DND-41 (cell line): ENCODE results near the gene SLC37A4.
A peak's percentile ranks its signal among the peaks of the same experiment; 100 is the strongest.

Experiments used
- ATAC-seq: fragments of 200-7000 bp; cut with Tn5 transposase; 3 replicates; pipeline ENCODE4 v1.9.1; 2021; ENCODE audit warnings: low read depth; ENCODE audit not compliant: insufficient read depth
- DNase-seq: peaks from one replicate; pipeline ENCODE4 v3.0.0-alpha.2; 2020
- H2AFZ ChIP-seq: 2 replicates; pipeline ENCODE4 v1.6.0; 2012; ENCODE audit warnings: low read depth, low read length
- H3K27ac ChIP-seq: 2 replicates; pipeline ENCODE4 v1.5.1; 2012; ENCODE audit warnings: low read length, inconsistent platforms
- H3K27me3 ChIP-seq: fragments of 200-600 bp; sonication (generic); 2 replicates; pipeline ENCODE4 v1.6.0; 2012; ENCODE audit warnings: low read length, mild to moderate bottlenecking, inconsistent platforms; ENCODE audit not compliant: insufficient read depth, poor library complexity
- H3K36me3 ChIP-seq: 2 replicates; pipeline ENCODE4 v1.5.1; 2012; ENCODE audit warnings: low read length, inconsistent platforms; ENCODE audit not compliant: insufficient read depth
- H3K4me1 ChIP-seq: 2 replicates; pipeline ENCODE4 v1.5.1; 2012; ENCODE audit warnings: mild to moderate bottlenecking, low read length; ENCODE audit not compliant: insufficient read depth
- H3K4me2 ChIP-seq: 2 replicates; pipeline ENCODE4 v1.6.0; 2012; ENCODE audit warnings: mild to moderate bottlenecking, moderate library complexity, low read length, inconsistent platforms; ENCODE audit not compliant: insufficient read depth
- H3K4me3 ChIP-seq, 2 experiments: fragments of 200-600 bp in 1 of 2; shearing (Covaris generic) in 1 of 2; 2 replicates each; pipeline ENCODE4 v1.5.1; 2012 to 2016; ENCODE audit warnings: inconsistent platforms in 2 of 2, low read length in 2 of 2, mild to moderate bottlenecking in 2 of 2, low read depth in 1 of 2, moderate library complexity in 1 of 2
- H3K79me2 ChIP-seq: 2 replicates; pipeline ENCODE4 v1.6.0; 2012; ENCODE audit warnings: low read length, inconsistent platforms; ENCODE audit not compliant: insufficient read depth
- H3K9ac ChIP-seq: 2 replicates; pipeline ENCODE4 v1.6.0; 2012; ENCODE audit warnings: low read depth, mild to moderate bottlenecking, inconsistent platforms, low read length, moderate library complexity
- H3K9me3 ChIP-seq: 2 replicates; pipeline ENCODE4 v1.5.1; 2012; ENCODE audit warnings: low read length, moderate library complexity, mild to moderate bottlenecking, inconsistent platforms; ENCODE audit not compliant: insufficient read depth, severe bottlenecking
- H4K20me1 ChIP-seq: 2 replicates; pipeline ENCODE4 v1.6.0; 2012; ENCODE audit warnings: low read length; ENCODE audit not compliant: insufficient read depth
- CTCF ChIP-seq: IDR thresholded peaks from 2 replicates; pipeline ENCODE4 v1.5.1; 2012; ENCODE audit warnings: borderline replicate concordance, low read length, moderate library complexity, mild to moderate bottlenecking; ENCODE audit not compliant: poor library complexity, severe bottlenecking; ENCODE audit errors: extremely low read depth
- EZH2 ChIP-seq: IDR thresholded peaks from 3 replicates; pipeline ENCODE4 v1.6.1; 2012; ENCODE audit warnings: borderline replicate concordance, low read depth, mild to moderate bottlenecking, moderate library complexity, low read length, inconsistent platforms; ENCODE audit not compliant: severe bottlenecking

Gene SLC37A4

DNA sequence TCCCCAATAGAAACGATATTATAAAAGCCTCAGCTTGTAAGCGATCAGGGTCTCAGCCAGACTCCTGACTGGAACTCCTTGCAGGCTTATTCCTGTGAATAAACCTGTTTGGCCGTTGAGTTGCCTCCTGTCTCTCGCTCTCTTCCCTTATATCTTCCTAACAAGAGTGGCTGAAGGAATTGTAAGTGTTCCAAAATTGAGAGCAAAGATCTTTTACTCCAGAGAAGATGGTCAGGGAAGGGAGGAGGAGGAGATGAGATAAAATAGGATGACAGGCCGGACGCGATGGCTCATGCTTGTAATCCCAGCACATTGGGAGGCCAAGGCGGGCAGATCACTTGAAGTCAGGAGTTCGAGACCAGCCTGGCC is 1.2 kb upstream of the SLC37A4 start:
- H3K79me2 ChIP-seq, result no peaks in the 10 kb centered on the region
- no peaks in the 10 kb centered on the region for H3K9me3 ChIP-seq
- H3K27ac ChIP-seq, result no peak overlapping the region
- H3K27me3 ChIP-seq, result no peaks in the 10 kb centered on the region
- no peak for TF ChIP-seq EZH2
- TF ChIP-seq CTCF, result no peak
- H3K4me3 ChIP-seq, result no peak overlapping the region
- ATAC-seq, result no peak
- DNase-seq, result no peak
- H3K4me1 ChIP-seq, result peaks cover 16% of the 10 kb centered on the region
- H3K9ac ChIP-seq, result no peak overlapping the region
- peak overlapping the region; percentile 19; the same call in 1 of the 2 replicates for H2AFZ ChIP-seq
- no peaks in the 10 kb centered on the region for H4K20me1 ChIP-seq
- no peaks in the 10 kb centered on the region for H3K36me3 ChIP-seq
- no peak overlapping the region for H3K4me2 ChIP-seq

- Histone ChIP-seq H2AFZ (no peak overlapping the region), H3K4me3 (no peak overlapping the region), H3K4me2 (no peak overlapping the region), H3K27me3 (no peaks in the 10 kb centered on the region), H3K4me1 (peaks cover 16% of the 10 kb centered on the region), H3K9ac (no peak overlapping the region), H4K20me1 (no peaks in the 10 kb centered on the region), H3K79me2 (no peaks in the 10 kb centered on the region), H3K27ac (no peak overlapping the region), H3K9me3 (no peaks in the 10 kb centered on the region), H3K36me3 (peaks cover 5% of the 10 kb centered on the region)
- ATAC-seq (no peak), DNase-seq (no peak)
- TF ChIP-seq EZH2 (no peak), CTCF (no peak)
Observed at GRCh38 chr11:119030029-119030328, 698 bp downstream of the SLC37A4 start.

- H3K4me1 ChIP-seq, result peaks cover 16% of the 10 kb centered on the region
- H3K4me2 ChIP-seq, result no peak overlapping the region
- no peak overlapping the region for H3K27ac ChIP-seq
- H3K9ac ChIP-seq, result no peak overlapping the region
- no peak overlapping the region for H2AFZ ChIP-seq
- no peak for DNase-seq
- H4K20me1 ChIP-seq, result no peaks in the 10 kb centered on the region
- TF ChIP-seq CTCF, result no peak
- TF ChIP-seq EZH2, result no peak
- no peaks in the 10 kb centered on the region for H3K27me3 ChIP-seq
- no peak for ATAC-seq
- no peak overlapping the region for H3K4me3 ChIP-seq
- H3K36me3 ChIP-seq, result peaks cover 10% of the 10 kb centered on the region
- no peaks in the 10 kb centered on the region for H3K9me3 ChIP-seq
- H3K79me2 ChIP-seq, result no peaks in the 10 kb centered on the region
Observed at GRCh38 chr11:119029340-119030028, 1.2 kb downstream of the SLC37A4 start.

DNA sequence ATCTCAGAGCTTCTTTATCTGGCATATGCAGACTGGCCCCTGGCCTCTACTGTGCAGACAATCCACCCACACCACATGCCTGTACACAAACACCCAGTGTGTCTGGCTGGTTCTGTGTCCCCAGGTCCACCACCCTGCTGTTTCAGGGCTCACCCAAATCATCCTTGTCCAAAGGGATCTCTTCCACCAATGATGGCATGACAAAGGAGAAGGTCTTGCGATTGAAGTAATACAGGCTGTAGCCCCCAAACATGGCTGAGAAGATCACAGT is 1.7 kb downstream of the SLC37A4 start:
- H3K27ac ChIP-seq, result no peak overlapping the region
- TF ChIP-seq CTCF (no peak), EZH2 (no peak)
- ATAC-seq, result no peak

More for the DNA sequence above, 1.7 kb downstream of the SLC37A4 start:
- no peak for DNase-seq
- H3K4me2 ChIP-seq, result no peak overlapping the region
- no peaks in the 10 kb centered on the region for H3K9me3 ChIP-seq
- H2AFZ ChIP-seq, result no peak overlapping the region
- no peaks in the 10 kb centered on the region for H3K27me3 ChIP-seq
- no peaks in the 10 kb centered on the region for H3K79me2 ChIP-seq
- H3K4me1 ChIP-seq, result peaks cover 16% of the 10 kb centered on the region
- no peak overlapping the region for H3K4me3 ChIP-seq
- H3K9ac ChIP-seq, result no peak overlapping the region
- no peaks in the 10 kb centered on the region for H4K20me1 ChIP-seq
- peaks cover 15% of the 10 kb centered on the region for H3K36me3 ChIP-seq
